Ishikawa (cell line): ENCODE data around the gene SMOC1.

Source experiments
- CEBPB ChIP-seq: IDR thresholded peaks from 2 replicates; pipeline ENCODE4 v1.6.1; 2012
- CREB1 ChIP-seq: IDR thresholded peaks from 2 replicates; pipeline ENCODE4 v1.6.1; 2012; ENCODE audit warnings: low read depth
- EP300 ChIP-seq: IDR thresholded peaks from 2 replicates; pipeline ENCODE4 v1.6.1; 2012; ENCODE audit warnings: borderline replicate concordance
- FOXM1 ChIP-seq: IDR thresholded peaks from 2 replicates; pipeline ENCODE4 v1.6.1; 2012; ENCODE audit warnings: low read depth, borderline replicate concordance
- NFIC ChIP-seq: IDR thresholded peaks from 2 replicates; pipeline ENCODE4 v1.6.1; 2012
- RAD21 ChIP-seq: IDR thresholded peaks from 2 replicates; pipeline ENCODE4 v1.6.1; 2012; ENCODE audit warnings: low read depth
- TAF1 ChIP-seq: IDR thresholded peaks from 2 replicates; pipeline ENCODE4 v1.6.1; 2012; ENCODE audit warnings: low read depth, mild to moderate bottlenecking
- TEAD4 ChIP-seq: IDR thresholded peaks from 2 replicates; pipeline ENCODE4 v1.6.1; 2012
- YY1 ChIP-seq: IDR thresholded peaks from 2 replicates; pipeline ENCODE4 v1.6.1; 2012; ENCODE audit warnings: low read depth
- TF ChIP-seq, protein P1 (sequence below): IDR thresholded peaks from 2 replicates; pipeline ENCODE4 v1.6.1; 2012

DNA sequence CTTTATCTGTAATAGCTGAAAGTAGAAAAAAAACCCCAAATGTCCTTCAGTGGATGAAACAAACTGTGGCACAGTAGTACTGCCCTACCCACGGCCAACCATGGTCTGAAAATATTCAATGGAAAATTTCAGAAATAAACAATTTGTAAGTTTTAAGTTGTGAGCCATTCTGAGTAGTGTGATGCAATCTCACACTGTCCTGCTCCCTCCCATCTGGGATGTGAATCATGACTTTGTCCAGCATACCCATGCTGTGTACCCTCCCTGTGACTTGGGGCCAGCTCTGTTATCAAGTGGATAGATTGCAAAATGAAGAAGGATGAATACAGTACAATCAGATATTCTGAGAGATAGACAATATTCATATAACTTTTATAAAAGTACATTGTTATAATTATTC is 106.2 kb downstream of the SMOC1 start:
- TF ChIP-seq, protein P1, sequence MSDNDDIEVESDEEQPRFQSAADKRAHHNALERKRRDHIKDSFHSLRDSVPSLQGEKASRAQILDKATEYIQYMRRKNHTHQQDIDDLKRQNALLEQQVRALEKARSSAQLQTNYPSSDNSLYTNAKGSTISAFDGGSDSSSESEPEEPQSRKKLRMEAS: no peak
- TF ChIP-seq YY1 (no peak), RAD21 (no peak), FOXM1 (no peak), TEAD4 (no peak), TAF1 (no peak), NFIC (no peak), EP300 (no peak), CEBPB (no peak), CREB1 (no peak)
